K562 (cell line): ENCODE measurements around the gene CENPO. TPM values are rescaled to one million over a fixed set of nuclear protein-coding genes. Genes with fewer than 3 reads are reported as not detected.

Source experiments
- ATF1 ChIP-seq, 2 experiments: fragments of 450-650 bp in 1 of 2; IDR thresholded peaks; 2 replicates each; pipeline ENCODE4 v1.6.1; 2016; ENCODE audit warnings: missing compliant biosample characterization in 1 of 2, missing genetic modification characterization in 1 of 2
- CREM ChIP-seq: IDR thresholded peaks from 2 replicates; pipeline ENCODE4 v1.6.1; 2014; ENCODE audit warnings: antibody characterized with exemption, low read depth
- FOXK2 ChIP-seq, 2 experiments: fragments of 450-650 bp; IDR thresholded peaks in 1 of 2; conservative IDR thresholded peaks in 1 of 2; 2 replicates each; pipeline ENCODE4 v1.6.1; 2016; ENCODE audit warnings: low read depth in 2 of 2, mild to moderate bottlenecking in 1 of 2
- JUN ChIP-seq, 2 experiments: sonication (generic) in 1 of 2; formaldehyde crosslinking in 1 of 2; IDR thresholded peaks; 2 replicates each; pipeline versions ENCODE4 v1.6.1 to v1.8.0; 2012 to 2022; ENCODE audit warnings: borderline replicate concordance in 2 of 2, mild to moderate bottlenecking in 2 of 2, improper control_type of control experiment in 1 of 2, low read depth in 1 of 2, low read length in 1 of 2, missing genetic modification reagents in 1 of 2
- KHSRP ChIP-seq: fragments of 450-650 bp; IDR thresholded peaks from 2 replicates; pipeline ENCODE4 v1.6.1; 2017
- NCOA1 ChIP-seq: fragments of 450-650 bp; IDR thresholded peaks from 2 replicates; pipeline ENCODE4 v1.6.1; 2016; ENCODE audit warnings: low read depth
- NFE2L1 ChIP-seq: fragments of 450-650 bp; IDR thresholded peaks from 2 replicates; pipeline ENCODE4 v1.6.1; 2016; ENCODE audit warnings: missing genetic modification characterization, low read depth, mild to moderate bottlenecking, missing compliant biosample characterization, moderate library complexity, borderline replicate concordance
- NR2C1 ChIP-seq, 2 experiments: fragments of 450-650 bp; IDR thresholded peaks; 2 replicates each; pipeline ENCODE4 v1.6.1; 2017; ENCODE audit warnings: mild to moderate bottlenecking in 2 of 2, antibody characterized with exemption in 1 of 2, inconsistent platforms in 1 of 2, missing compliant biosample characterization in 1 of 2, missing genetic modification characterization in 1 of 2
- RCOR1 ChIP-seq, 2 experiments: IDR thresholded peaks; 2 replicates each; pipeline ENCODE4 v1.6.1; 2012; ENCODE audit warnings: low read depth in 2 of 2, low read length in 2 of 2, borderline replicate concordance in 1 of 2, improper control_type of control experiment in 1 of 2
- SMARCA4 ChIP-seq: fragments of 450-650 bp; IDR thresholded peaks from 2 replicates; pipeline ENCODE4 v1.6.1; 2016
- SMARCA5 ChIP-seq: fragments of 450-650 bp; IDR thresholded peaks from 2 replicates; pipeline ENCODE4 v1.6.1; 2016
- TBP ChIP-seq: optimal IDR thresholded peaks from 2 replicates; pipeline ENCODE3; 2011; ENCODE audit warnings: low read depth, low read length, improper control_type of control experiment
- U2AF2 ChIP-seq: fragments of 200-400 bp; formaldehyde crosslinking; optimal IDR thresholded peaks from 2 replicates; pipeline ENCODE3; 2017; ENCODE audit warnings: low read depth, mild to moderate bottlenecking, low read length
- ZBTB12 ChIP-seq: fragments of 250-450 bp; sonication (Bioruptor Pico); IDR thresholded peaks from 2 replicates; pipeline ENCODE4 v1.4.0; 2020
- ZC3H4 ChIP-seq: sonication (generic); formaldehyde crosslinking; IDR thresholded peaks from 2 replicates; pipeline ENCODE4 v1.9.0; 2021; ENCODE audit warnings: missing genetic modification reagents, borderline replicate concordance
- ZNF316 ChIP-seq: fragments of 450-650 bp; IDR thresholded peaks from 2 replicates; pipeline ENCODE4 v1.6.1; 2016
- ZNF589 ChIP-seq: fragments of 200-800 bp; sonication (Bioruptor generic); IDR thresholded peaks from 2 replicates; pipeline ENCODE4 v1.6.1; 2016; ENCODE audit warnings: low read depth, missing genetic modification characterization, missing compliant biosample characterization
- ZNF592 ChIP-seq: fragments of 450-650 bp; IDR thresholded peaks from 2 replicates; pipeline ENCODE4 v1.6.1; 2017; ENCODE audit warnings: antibody characterized with exemption, mild to moderate bottlenecking
- polyA plus RNA-seq, 8 experiments: library from polyadenylated mRNA; depleted of rRNA in 4 of 8; stranded (reverse) in 5 of 8; unstranded in 3 of 8; fragments of >200 nt; fragmentation: Nextera tagmentation in 2 of 8; fragmentation: Illumina TruSeq in 1 of 8; extraction: Ambion mirVana in 2 of 8; extraction: Trizol in 1 of 8; gene quantifications; 2 replicates each; pipeline versions ENCODE4 v1.2.1 to v1.2.3, GENCODE V29; 2011 to 2014; ENCODE audit warnings: inconsistent platforms in 1 of 8, missing spikeins in 1 of 8
- total RNA-seq, 7 experiments: library from RNA; depleted of rRNA in 6 of 7; stranded (reverse); fragments of >200 nt in 6 of 7; fragmentation: Illumina TruSeq in 2 of 7; extraction: Trizol in 2 of 7; gene quantifications; 2 replicates each; pipeline versions ENCODE4 v1.2.1 to v1.2.3, GENCODE V29; 2011 to 2021; ENCODE audit warnings: low replicate concordance in 1 of 7
- TF ChIP-seq, protein P1 (sequence below): fragments of 450-650 bp; conservative IDR thresholded peaks from 2 replicates; pipeline ENCODE4 v1.6.1; 2016; ENCODE audit warnings: missing genetic modification characterization, low read depth, mild to moderate bottlenecking, control low read depth, missing compliant biosample characterization
- TF ChIP-seq, protein P2 (sequence below): fragments of 200-800 bp; sonication (Bioruptor generic); IDR thresholded peaks from 2 replicates; pipeline ENCODE4 v1.6.1; 2017; ENCODE audit warnings: missing genetic modification characterization, missing compliant biosample characterization

The CENPO gene
- total and polyA plus RNA-seq, 9 of the 15 experiments (the other 6 are each of a cell fraction or from before 2014, with no cell fraction given): 30.6 to 59.4 (median 38.9) TPM

DNA sequence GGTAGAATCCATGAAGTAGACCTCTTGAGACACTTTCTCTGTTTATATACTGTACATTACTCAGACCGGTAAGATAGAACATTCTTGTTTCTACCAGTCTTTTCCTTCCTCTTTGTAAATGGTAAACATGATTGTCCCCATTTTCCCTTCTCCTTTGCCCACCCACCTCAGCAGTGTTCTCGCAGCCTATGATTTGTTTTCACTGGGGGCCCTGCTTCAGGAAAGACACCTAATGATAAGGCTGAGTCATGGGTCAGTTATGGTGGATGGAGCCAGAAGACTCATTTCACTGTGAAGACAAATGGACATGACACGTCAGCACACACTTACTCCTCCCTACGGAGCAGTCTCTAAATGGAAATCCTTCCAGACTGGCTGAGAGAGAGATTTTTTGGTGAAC lies 23.7 kb downstream of the CENPO start (continued):
- TF ChIP-seq ZC3H4 (CRISPR knock-in tag) (no peak), KHSRP (no peak), NCOA1 (no peak), JUN (IDR thresholded peaks at IDR 0.05; ENCODE audit: borderline replicate concordance, low read depth, low read length) (0 out of 2 replicates have a peak, but pooled peaks have one; percentile 32), JUN (CRISPR knock-in tag; IDR thresholded peaks at IDR 0.05; ENCODE audit: borderline replicate concordance) (no peak), NR2C1 (IDR thresholded peaks at IDR 0.05) (no peak), NR2C1 (tag; IDR thresholded peaks at IDR 0.05) (0 out of 2 replicates have a peak, but pooled peaks have one; percentile 29), ZNF592 (peak; percentile 88), ZNF316 (peak; percentile 89), ATF1 (CRISPR knock-in tag; IDR thresholded peaks at IDR 0.05) (no peak), ATF1 (tag; IDR thresholded peaks at IDR 0.05) (peak; percentile 63), CREM (peak; percentile 80), NFE2L1 (tag) (peak; percentile 68; the same call in 1 of the 2 replicates), RCOR1 (IDR thresholded peaks at IDR 0.05; ENCODE audit: borderline replicate concordance in 1 of 2, low read depth in 2 of 2, low read length in 2 of 2) (peak in 1 of 2 experiments; percentile 47; a peak in 1 of 4 replicates), FOXK2 (conservative IDR thresholded peaks at IDR 0.05 in 1 of 2, IDR thresholded peaks at IDR 0.05 in 1 of 2; ENCODE audit: low read depth in 2 of 2) (peak in 1 of 2 experiments; percentile 18; a peak in 1 of 4 replicates), SMARCA5 (no peak), U2AF2 (no peak), ZNF589 (0 out of 2 replicates have a peak, but pooled peaks have one; percentile 32), TBP (no peak), ZBTB12 (CRISPR knock-in tag) (0 out of 2 replicates have a peak, but pooled peaks have one; percentile 8), SMARCA4 (peak; percentile 65; the same call in 1 of the 2 replicates)
- TF ChIP-seq, protein P1, sequence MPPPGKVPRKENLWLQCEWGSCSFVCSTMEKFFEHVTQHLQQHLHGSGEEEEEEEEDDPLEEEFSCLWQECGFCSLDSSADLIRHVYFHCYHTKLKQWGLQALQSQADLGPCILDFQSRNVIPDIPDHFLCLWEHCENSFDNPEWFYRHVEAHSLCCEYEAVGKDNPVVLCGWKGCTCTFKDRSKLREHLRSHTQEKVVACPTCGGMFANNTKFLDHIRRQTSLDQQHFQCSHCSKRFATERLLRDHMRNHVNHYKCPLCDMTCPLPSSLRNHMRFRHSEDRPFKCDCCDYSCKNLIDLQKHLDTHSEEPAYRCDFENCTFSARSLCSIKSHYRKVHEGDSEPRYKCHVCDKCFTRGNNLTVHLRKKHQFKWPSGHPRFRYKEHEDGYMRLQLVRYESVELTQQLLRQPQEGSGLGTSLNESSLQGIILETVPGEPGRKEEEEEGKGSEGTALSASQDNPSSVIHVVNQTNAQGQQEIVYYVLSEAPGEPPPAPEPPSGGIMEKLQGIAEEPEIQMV: peak; percentile 51; the same call in 1 of the 2 replicates
- TF ChIP-seq, protein P2, sequence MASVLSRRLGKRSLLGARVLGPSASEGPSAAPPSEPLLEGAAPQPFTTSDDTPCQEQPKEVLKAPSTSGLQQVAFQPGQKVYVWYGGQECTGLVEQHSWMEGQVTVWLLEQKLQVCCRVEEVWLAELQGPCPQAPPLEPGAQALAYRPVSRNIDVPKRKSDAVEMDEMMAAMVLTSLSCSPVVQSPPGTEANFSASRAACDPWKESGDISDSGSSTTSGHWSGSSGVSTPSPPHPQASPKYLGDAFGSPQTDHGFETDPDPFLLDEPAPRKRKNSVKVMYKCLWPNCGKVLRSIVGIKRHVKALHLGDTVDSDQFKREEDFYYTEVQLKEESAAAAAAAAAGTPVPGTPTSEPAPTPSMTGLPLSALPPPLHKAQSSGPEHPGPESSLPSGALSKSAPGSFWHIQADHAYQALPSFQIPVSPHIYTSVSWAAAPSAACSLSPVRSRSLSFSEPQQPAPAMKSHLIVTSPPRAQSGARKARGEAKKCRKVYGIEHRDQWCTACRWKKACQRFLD: peak; percentile 66
